Type B pancreatic cell (in vitro differentiated cells): ENCODE results near the gene ZNF44. TPM values are rescaled to one million over a fixed set of nuclear protein-coding genes. Genes with fewer than 3 reads are reported as not detected.
"Not testable (repeated sequence)": the region's sequence is repeated elsewhere in the genome, so short reads cannot be mapped to it uniquely, and the experiment has no call there.

Source experiments
- DNase-seq: peaks from one replicate; pipeline ENCODE4 v3.0.0; 2021; ENCODE audit warnings: mixed read lengths; ENCODE audit not compliant: unreplicated experiment; ENCODE audit errors: extremely low spot score
- H3K27ac Mint-ChIP-seq: 2 replicates; pipeline ENCODE4 v1.8.0; 2021; ENCODE audit warnings: mild to moderate bottlenecking, mixed read lengths
- H3K27me3 Mint-ChIP-seq: 2 replicates; pipeline ENCODE4 v1.8.0; 2021; ENCODE audit warnings: mixed read lengths
- H3K36me3 Mint-ChIP-seq: 2 replicates; pipeline ENCODE4 v1.8.0; 2021; ENCODE audit warnings: mixed read lengths
- H3K4me1 Mint-ChIP-seq: one replicate; pipeline ENCODE4 v1.8.0; 2021; ENCODE audit warnings: mixed read lengths; ENCODE audit not compliant: unreplicated experiment
- H3K4me3 Mint-ChIP-seq: 2 replicates; pipeline ENCODE4 v1.8.0; 2021; ENCODE audit warnings: mild to moderate bottlenecking, mixed read lengths
- H3K9me3 Mint-ChIP-seq: 2 replicates; pipeline ENCODE4 v1.8.0; 2021; ENCODE audit warnings: mixed read lengths
- total RNA-seq: library from RNA; stranded (reverse); gene quantifications from 2 replicates; pipeline ENCODE4 v1.2.1, GENCODE V29; 2021; ENCODE audit warnings: low replicate concordance
- TF ChIP-seq, protein P1 (sequence below): fragments of 200-600 bp; sonication (generic); conservative IDR thresholded peaks from 2 replicates; pipeline ENCODE4 v1.5.0; 2021; ENCODE audit warnings: antibody characterized with exemption, mild to moderate bottlenecking

Gene ZNF44
- total RNA-seq, 1 donor from 2014 or later, result 13.0 TPM

GRCh38 chr19:12318782-12319413, 24.2 kb upstream of the ZNF44 start:
- Mint-ChIP-seq H3K36me3 (peaks cover 28% of the 10 kb centered on the region), H3K4me1 (no peaks in the 10 kb centered on the region), H3K4me3 (no peak overlapping the region), H3K27ac (no peak overlapping the region), H3K9me3 (peaks cover 15% of the 10 kb centered on the region), H3K27me3 (no peaks in the 10 kb centered on the region)
- TF ChIP-seq, protein P1, sequence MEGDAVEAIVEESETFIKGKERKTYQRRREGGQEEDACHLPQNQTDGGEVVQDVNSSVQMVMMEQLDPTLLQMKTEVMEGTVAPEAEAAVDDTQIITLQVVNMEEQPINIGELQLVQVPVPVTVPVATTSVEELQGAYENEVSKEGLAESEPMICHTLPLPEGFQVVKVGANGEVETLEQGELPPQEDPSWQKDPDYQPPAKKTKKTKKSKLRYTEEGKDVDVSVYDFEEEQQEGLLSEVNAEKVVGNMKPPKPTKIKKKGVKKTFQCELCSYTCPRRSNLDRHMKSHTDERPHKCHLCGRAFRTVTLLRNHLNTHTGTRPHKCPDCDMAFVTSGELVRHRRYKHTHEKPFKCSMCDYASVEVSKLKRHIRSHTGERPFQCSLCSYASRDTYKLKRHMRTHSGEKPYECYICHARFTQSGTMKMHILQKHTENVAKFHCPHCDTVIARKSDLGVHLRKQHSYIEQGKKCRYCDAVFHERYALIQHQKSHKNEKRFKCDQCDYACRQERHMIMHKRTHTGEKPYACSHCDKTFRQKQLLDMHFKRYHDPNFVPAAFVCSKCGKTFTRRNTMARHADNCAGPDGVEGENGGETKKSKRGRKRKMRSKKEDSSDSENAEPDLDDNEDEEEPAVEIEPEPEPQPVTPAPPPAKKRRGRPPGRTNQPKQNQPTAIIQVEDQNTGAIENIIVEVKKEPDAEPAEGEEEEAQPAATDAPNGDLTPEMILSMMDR, result no peak
- DNase-seq, result no peak

- H3K4me3 Mint-ChIP-seq, result no peak overlapping the region
- H3K4me1 Mint-ChIP-seq, result no peaks in the 10 kb centered on the region
- H3K27ac Mint-ChIP-seq, result no peak overlapping the region
- H3K27me3 Mint-ChIP-seq, result no peaks in the 10 kb centered on the region
- TF ChIP-seq, protein P1, result no peak
- H3K36me3 Mint-ChIP-seq, result peaks cover 13% of the 10 kb centered on the region
- DNase-seq, result no peak
- peaks cover 13% of the 10 kb centered on the region for H3K9me3 Mint-ChIP-seq
Observed at GRCh38 chr19:12314553-12314952, 19.9 kb upstream of the ZNF44 start.

DNA sequence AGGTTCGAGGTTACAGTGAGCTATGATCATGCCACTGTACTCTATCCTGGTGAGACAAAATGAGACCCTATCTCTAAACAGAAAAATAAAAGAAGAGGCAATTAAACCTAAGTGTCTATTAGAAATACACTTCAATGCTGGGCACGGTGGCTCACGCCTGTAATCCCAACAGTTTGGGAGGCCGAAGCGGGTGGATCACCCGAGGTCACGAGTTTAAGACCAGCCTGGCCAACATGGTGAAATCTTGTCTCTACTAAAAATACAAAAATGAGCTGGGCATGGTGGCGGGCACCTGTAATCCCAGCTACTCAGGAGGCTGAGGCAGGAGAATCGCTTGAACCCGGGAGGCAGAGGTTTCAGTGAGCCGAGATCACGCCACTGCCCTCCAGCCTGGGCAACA, 14.2 kb upstream of the ZNF44 start:
- H3K27me3 Mint-ChIP-seq, H3K27ac Mint-ChIP-seq, H3K4me1 Mint-ChIP-seq, DNase-seq, H3K9me3 Mint-ChIP-seq, H3K4me3 Mint-ChIP-seq, H3K36me3 Mint-ChIP-seq: not testable (repeated sequence)

- TF ChIP-seq, protein P1, result no peak
- Mint-ChIP-seq H3K36me3 (peaks cover 21% of the 10 kb centered on the region), H3K4me1 (peaks cover 24% of the 10 kb centered on the region), H3K27me3 (no peaks in the 10 kb centered on the region), H3K27ac (peak overlapping the region; percentile 99), H3K4me3 (peak overlapping the region; percentile 99), H3K9me3 (no peaks in the 10 kb centered on the region)
- DNase-seq, result no peak
Observed at GRCh38 chr19:12295191-12295590, 508 bp upstream of the ZNF44 start.

DNA sequence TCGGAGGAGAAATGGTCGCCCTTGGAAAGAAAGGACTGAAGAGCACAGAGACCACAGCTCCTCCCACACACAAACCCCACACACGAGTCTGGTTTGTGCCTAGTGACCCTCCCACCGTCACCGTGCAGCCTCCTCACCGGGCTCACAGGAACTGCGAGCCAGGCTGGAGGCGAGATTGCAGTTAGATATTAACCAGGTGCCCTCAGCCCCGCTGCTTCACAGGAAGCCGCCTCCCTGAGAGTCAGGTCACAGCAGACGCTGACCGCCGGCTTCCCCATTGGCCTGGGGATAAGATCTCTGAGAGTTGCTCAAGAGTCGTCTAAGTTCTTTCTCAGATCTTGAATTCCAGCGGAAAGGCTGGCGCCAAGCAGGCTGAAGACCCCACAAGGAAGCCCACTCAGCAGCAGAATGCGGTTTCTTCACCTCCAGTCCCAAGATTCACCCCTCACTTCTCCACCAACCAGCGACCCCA, 870 bp downstream of the ZNF44 start:
- TF ChIP-seq, protein P1, result no peak
- peak; percentile 85 for DNase-seq
- Mint-ChIP-seq H3K9me3 (no peaks in the 10 kb centered on the region), H3K27ac (peak overlapping the region; percentile 99), H3K36me3 (peaks cover 28% of the 10 kb centered on the region), H3K27me3 (no peaks in the 10 kb centered on the region), H3K4me3 (peak overlapping the region; percentile 100), H3K4me1 (peaks cover 24% of the 10 kb centered on the region)

DNA sequence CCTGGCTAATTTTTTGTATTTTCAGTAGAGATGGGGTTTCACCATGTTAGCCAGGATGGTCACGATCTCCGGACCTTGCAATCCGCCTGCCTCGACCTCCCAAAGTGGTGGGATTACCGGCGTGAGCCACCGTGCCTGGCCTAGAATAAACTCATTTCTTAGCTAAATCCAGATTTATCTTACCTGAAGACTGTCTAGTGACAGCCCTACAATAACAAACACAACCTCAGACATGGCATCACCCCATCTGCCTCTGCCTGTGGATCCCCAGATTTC, 5.0 kb downstream of the ZNF44 start:
- Mint-ChIP-seq H3K27me3 (no peaks in the 10 kb centered on the region), H3K4me3 (no peak overlapping the region), H3K27ac (peak overlapping the region; percentile 94), H3K4me1 (peaks cover 17% of the 10 kb centered on the region), H3K36me3 (peaks cover 33% of the 10 kb centered on the region), H3K9me3 (no peaks in the 10 kb centered on the region)
- DNase-seq, result no peak
- TF ChIP-seq, protein P1, result no peak
